Ovary (tissue), 3 donors: ENCODE results near the gene BTBD9.

ENCODE experiments used
- CTCF ChIP-seq, 3 donors: fragments of 450-650 bp in 2 of 3; fragments of 200-600 bp in 1 of 3; IDR thresholded peaks; one replicate each; pipeline versions ENCODE4 v1.5.1 to v1.8.0; 2016 to 2022; ENCODE audit warnings: antibody characterized with exemption in 3 of 3, mild to moderate bottlenecking in 1 of 3
- EP300 ChIP-seq: sonication (generic); formaldehyde crosslinking; IDR thresholded peaks from one replicate; pipeline ENCODE4 v1.6.1; 2017; ENCODE audit warnings: antibody characterized with exemption
- POLR2A ChIP-seq: fragments of 450-650 bp; IDR thresholded peaks from one replicate; pipeline ENCODE4 v1.6.1; 2017; ENCODE audit warnings: antibody characterized with exemption, mild to moderate bottlenecking, moderate library complexity
- donor health status: DM: no; HTN: no; CAD: no.

- no peak for TF ChIP-seq CTCF (IDR thresholded peaks at IDR 0.05)
- no peak for TF ChIP-seq EP300
- no peak for TF ChIP-seq POLR2A
Measured at GRCh38 chr6:38154731-38155130, 485.0 kb downstream of the BTBD9 start.
